GM21447 (cell line): ENCODE results near the gene OR5A2.
"Not testable (repeated sequence)": the region's sequence is repeated elsewhere in the genome, so short reads cannot be mapped to it uniquely, and the experiment has no call there.

Experiments used
- ATAC-seq: cut with Tn5 transposase; IDR thresholded peaks from one replicate; pipeline ENCODE4 v1.9.1; 2021; ENCODE audit not compliant: unreplicated experiment

OR5A2 gene

GRCh38 chr11:59426361-59427067, at the start of gene OR5A2:
TSS of gene OR5A2 (minus strand) at chr11:59426413. CDS start at chr11:59422953, 3,460 bp downstream.
- no peak for ATAC-seq

DNA sequence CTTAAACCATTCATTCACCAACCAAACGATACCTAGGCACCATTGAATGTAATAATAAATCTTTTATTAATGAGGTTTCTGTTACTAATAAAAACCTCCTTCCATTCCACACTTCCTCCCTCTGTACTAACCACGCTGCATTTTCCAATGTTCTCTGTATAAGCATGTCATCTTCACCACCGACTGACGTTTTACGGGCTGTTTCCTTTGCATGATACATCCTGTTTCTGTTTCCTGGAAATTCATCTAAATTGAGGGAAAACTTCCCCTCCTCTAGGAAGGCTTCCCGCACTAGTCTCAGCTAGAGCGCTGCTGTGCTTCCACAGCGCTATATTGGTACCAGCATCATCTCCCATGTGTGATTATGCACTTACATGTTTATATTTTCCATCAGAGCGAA, 49.0 kb upstream of the OR5A2 start:
- no peak for ATAC-seq

GRCh38 chr11:59473015-59473414, 46.8 kb upstream of the OR5A2 start, which contains the start of gene OR4D10:
TSS of gene OR4D10 (plus strand) at chr11:59473315. CDS start at chr11:59477430, 4,115 bp downstream.
- ATAC-seq, result no peak

- ATAC-seq, result no peak
Measured at GRCh38 chr11:59463190-59463641, 37.0 kb upstream of the OR5A2 start.

DNA sequence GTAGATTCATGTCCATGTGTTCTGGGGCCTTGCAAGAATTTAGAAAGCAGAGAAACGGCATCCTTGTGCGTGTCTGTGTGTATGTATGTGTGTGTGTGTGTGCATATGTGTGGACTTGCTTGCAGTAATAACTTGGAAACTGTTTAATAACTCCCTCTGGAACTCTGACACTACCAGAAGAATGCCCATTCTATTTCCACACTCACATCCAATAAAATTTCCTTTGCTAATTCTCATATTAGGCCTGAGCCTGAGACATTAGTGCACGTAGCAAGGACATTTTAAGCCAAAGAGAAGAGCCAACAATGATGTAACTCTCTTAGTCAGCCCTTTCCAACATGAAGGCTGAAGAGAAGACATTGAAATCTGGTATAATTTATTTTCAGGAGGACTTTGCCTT, 33.7 kb upstream of the OR5A2 start:
- no peak for ATAC-seq

DNA sequence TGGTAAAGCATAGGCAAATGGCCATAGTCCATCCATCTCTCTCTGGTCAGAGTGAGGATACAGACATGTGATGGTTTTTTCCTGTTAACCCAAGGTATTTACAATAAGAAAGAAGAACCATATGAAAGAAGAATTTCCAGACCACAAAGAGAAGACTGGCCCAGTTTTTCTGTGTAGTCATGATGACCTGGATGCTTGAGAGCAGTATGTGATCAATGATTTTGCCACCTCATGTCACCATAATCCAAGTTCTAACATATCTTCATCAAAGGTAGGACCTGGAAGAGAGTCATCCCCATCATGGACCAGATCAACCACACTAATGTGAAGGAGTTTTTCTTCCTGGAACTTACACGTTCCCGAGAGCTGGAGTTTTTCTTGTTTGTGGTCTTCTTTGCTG, 30.4 kb upstream of the OR5A2 start, which contains the start of gene OR4D6:
Gene OR4D6, plus strand, starts transcription at position 301 of the 400 bp plus-strand sequence. Its CDS starts 0 bp downstream, at position 301.
- ATAC-seq, result no peak

DNA sequence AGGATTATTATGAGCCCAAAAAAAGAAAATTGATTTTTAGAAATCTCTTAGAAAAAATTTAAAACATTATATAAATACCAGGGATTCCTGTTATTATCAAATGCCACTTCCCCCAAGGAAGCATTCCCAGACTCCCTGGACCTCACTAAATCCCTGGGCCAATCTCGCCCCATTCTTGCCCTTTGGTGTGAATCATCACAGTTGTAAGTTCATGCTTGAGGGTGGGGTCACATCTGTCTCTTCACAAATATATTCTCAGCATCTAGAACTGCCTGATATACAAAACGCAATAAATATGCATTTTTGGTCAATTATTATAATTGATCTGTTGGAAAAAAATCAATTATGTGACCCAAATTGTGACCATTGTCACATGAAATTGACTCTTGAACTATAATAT, 22.3 kb upstream of the OR5A2 start:
- no peak for ATAC-seq

DNA sequence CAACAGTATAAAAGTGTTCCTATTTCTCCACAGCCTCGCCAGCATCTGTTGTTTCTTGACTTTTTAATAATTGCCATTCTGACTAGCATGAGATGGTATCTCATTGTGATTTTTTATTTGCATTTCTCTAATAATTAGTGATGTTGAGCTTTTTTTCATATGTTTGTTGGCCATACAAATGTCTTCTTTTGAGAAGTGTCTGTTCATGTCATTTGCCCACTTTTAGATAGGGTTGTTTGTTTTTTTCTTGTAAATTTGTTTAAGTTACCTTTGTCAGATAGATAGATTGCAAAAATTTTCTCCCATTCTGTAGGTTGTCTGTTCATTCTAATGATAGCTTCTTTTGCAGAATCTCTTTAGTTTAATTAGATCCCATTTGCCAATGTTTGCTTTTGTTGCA, 19.4 kb upstream of the OR5A2 start:
- not testable (repeated sequence) for ATAC-seq

DNA sequence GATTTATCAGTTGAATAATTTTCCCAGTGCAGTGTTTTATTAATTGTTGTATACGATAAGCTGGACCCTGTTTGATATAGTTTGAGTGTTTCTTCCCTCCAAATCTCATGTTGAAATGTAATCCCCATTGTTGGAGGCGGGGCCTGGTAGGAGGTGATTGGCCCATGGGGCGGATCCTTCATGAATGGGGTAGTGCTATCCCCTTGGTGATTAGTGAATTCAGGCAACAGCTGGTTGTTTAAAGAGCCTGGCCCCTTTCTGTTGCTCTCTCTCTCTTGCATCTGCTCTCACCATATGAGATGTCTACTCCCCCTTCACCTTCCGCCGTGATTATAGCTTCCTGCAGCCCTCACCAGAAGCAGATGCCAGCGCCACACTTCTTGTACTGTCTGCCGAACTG, 11.6 kb upstream of the OR5A2 start:
- ATAC-seq, result no peak

DNA sequence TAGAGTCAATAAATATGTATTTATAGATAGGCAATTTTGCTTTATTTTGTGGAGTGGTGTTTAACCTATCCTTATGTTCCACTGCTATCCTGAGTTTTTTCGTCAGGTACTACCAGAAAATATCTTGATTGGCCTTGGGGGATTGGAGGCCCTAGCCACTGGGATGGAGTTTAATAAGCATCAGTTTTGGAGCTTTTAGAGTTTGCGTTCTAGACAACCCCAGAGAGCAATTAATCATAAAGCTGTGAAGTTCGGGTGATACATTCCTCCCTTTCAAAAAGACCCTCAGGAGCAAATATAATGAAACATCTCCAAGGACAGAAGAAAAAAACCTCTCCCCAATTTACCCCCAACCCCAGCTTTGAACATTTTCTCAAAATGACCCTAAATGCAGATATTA, 10.0 kb upstream of the OR5A2 start, which contains the start of gene OR5A1:
Gene OR5A1, plus strand, starts transcription at position 301 of the 400 bp plus-strand sequence. CDS start 6,700 bp downstream, outside the sequence.
- no peak for ATAC-seq

GRCh38 chr11:59429924-59430516, 3.8 kb upstream of the OR5A2 start:
- no peak for ATAC-seq

GRCh38 chr11:59427068-59427382, 812 bp upstream of the OR5A2 start:
- no peak for ATAC-seq

DNA sequence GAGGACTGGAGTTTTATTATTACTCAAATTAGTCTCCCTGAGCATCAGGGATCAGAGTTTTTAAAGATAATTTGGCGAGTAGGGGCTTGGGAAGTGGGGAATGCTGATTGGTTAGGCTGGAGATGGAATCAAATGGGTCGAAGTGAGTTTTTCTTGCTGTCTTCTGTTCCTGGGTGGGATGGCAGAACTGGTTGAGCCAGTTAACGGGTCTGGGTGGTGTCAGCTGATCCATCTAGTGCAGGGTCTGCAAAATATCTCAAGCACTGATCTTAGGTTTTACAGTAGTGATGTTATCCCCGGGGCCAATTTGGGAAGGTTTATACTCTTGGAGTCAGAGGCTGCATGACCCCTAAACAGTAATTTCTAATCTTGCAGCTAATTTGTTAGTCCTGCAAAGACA, 1.1 kb downstream of the OR5A2 start:
- ATAC-seq, result no peak

DNA sequence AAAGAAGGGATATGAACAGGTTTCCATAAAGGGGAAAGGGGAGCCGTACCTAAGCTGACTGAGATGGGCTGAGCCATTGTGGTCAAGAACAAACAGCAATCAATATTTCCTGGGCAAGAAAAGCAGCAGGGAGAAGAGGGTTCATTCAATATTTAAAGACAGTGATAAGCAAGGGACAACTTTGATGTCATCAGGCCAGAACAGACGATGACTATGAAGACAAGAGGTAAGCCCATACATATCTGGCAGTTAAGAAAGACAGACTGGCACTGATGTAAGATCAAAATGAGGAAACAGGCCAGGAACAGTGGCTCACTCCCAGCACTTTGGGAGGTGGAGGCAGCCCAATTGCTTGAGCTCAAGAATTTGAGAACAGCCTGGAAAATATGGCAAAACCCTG, 2.4 kb downstream of the OR5A2 start:
- ATAC-seq, result no peak

DNA sequence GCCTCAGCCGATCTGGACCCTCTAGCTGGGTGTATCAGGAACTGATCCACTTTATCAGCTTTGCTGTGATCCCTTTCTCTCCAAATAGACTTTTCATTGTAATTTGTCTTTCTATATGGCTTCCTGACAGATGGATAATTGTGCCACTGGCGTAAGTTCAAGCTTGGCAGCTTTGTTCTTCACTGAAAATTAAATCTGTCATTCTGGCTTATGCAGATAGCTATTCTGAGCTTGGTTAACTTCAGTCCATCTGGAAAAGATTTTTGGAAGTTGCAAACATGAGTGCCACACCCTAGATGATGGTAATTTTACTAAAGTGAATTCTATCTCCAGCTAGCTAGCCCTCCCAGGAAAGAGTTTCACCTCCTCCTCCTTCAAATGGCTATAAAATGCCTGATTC, 8.1 kb downstream of the OR5A2 start:
- ATAC-seq, result no peak

- ATAC-seq, result no peak
Measured at GRCh38 chr11:59417023-59417422, 9.2 kb downstream of the OR5A2 start.

- ATAC-seq, result no peak
Measured at GRCh38 chr11:59416613-59417012, 9.6 kb downstream of the OR5A2 start.

DNA sequence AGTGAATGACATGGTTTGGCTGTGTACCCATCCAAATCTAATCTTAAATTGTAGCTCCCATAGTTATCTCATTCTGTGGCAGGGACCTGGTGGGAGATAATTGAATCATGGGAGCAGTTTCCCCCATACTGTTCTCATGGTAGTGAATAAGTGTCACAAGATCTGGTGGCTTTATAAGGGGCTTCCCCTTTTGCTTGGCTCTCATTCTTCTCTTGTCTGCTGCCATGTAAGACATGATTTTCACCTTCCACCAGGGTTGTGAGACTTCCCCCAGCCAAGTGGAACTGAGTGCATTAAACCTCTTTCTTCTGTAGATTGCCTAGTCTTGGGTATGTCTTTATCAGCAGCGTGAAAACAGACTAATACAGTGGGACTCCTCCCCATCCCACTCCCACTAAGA, 11.1 kb downstream of the OR5A2 start:
- ATAC-seq, result no peak

DNA sequence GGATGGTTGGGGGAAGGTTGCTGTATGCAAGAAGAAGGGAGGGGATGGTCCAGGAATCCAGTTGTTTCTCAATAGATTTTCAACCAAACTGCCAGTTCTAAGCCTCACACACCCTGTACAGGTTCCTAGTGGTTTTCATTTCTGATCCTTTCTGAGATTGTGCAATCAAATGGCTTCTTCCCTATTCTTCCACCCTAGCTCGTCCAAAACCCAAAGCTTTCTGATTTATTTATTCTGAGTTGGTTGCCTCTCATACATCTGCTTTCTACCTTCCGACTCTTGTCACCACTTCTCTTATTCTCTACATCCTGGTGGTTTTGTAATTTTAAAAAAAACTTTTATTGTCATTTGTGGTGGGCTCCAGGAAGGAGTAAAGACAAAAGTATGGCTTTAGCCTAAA, 12.6 kb downstream of the OR5A2 start:
- no peak for ATAC-seq

- ATAC-seq, result no peak
Measured at GRCh38 chr11:59403546-59403945, 22.7 kb downstream of the OR5A2 start.

DNA sequence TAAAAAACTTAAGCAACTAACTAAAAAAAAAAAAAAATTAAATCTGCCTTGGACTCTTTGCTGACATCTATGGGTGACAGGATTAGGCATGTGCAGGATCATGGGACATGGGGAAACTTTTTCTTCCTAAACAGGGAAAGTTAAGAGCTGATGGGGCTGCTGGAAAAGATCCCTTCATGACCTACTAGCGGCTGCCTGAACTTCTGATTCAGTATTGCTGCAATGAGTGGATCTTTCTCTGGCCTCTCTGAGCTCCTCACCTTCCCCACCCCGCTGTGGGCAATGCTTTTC, 25.0 kb downstream of the OR5A2 start:
- ATAC-seq, result no peak

DNA sequence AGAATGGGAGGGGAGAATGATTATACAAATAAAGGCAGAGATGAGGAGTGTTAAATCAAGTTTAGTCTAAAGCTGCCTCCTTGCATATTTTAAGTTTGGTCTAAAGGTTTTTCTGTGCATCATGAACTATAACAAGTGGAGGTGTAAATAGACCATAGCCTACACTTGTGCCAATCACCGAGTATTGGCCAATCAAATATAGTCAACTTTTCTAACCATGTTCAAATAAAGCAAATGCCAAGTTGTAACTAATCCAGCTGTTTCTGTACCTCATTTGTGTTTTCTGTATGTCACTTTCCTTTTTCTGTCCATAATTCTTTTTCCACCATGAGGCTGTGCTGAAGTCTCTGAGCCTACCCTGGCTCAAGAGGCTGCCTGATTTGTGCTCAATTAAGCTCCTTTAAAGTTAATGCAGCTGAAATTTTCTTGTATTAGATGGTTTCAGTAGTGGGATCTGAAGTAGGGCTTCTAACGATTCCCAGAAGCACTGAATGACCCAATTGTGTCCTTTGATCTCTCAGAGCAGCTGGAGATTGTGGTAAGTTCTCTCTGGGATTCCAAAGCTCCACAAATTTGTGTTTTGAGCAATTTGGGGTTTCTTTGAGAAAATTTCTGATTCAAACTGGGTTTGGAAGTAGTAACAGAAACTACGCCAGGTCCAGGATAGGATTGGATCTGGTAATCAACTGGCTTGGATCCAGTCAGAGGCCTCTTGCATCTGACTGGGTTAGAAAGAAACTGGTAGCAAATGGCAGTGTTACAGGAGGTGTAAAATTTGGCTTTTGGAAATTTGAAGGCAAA, 25.6 kb downstream of the OR5A2 start:
- ATAC-seq, result no peak
